ENCODE measurements around the gene ZCCHC4.
"Not testable (repeated sequence)": the region's sequence is repeated elsewhere in the genome, so short reads cannot be mapped to it uniquely, and the experiment has no call there.

Gene ZCCHC4

GRCh38 chr4:25321703-25322102 is 9.1 kb downstream of the ZCCHC4 start:
- no peak for DNase-seq (ENCODE audit: low read depth)

DNA sequence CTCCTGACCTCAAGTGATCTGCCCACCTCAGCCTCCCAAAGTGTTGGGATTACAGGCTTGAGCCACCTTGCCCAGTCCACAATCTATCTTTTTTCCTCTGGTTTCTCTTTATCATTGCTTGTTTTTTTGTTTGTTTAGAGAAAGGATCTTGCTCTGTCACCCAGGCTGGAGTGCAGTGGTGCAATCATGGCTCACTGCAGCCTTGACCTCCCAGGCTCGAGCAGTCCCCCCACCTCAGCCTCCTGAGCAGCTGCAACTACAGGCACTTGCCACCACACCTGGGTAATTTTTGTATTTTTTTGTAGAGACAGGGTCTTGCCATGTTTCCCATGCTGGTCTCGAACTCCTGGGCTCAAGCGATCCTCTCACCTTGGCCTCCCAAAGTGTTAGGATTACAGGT is 15.9 kb downstream of the ZCCHC4 start:
- DNase-seq (ENCODE audit: low read depth): not testable (repeated sequence)

DNA sequence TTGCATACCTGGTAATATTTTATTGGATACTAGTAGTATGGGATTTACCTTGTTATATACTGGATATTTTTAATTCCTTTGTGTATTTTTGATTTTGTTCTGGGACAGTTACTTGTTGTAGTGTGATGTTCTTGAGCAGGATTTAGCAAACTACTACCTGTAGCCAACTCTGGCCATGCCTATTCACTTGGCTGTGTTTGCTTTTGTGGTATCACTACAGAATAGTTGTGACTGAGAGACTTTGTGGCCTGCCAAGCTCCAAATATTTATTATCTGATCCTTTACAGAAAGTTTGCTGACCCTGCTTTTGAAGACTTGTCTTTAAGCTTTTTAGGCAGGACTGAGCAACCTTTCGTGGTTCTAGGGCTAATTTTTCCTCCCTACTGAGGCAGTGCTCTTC is 17.8 kb downstream of the ZCCHC4 start:
- DNase-seq (ENCODE audit: low read depth): no peak

GRCh38 chr4:25330905-25331808 is 18.6 kb downstream of the ZCCHC4 start:
- no peak for DNase-seq (ENCODE audit: low read depth)

DNA sequence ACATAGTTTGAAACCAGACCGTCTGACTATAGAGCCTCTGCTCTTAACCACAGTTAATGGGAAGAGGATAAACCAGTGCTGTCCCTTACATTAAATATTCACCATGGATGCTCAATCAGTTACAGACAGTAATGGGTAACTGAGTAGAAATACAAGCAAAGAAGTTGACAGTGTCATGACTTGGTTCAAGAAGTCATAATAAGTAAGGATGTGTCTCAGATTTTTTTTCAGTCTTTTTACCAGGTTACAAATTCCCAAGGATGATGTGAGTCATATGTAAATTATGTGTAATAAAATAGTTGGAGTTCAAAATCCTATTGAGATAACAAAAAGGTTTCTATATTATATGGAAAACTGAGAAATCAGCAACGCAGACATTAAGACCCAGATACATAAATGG is 31.1 kb downstream of the ZCCHC4 start:
- no peak for DNase-seq (ENCODE audit: low read depth)

DNA sequence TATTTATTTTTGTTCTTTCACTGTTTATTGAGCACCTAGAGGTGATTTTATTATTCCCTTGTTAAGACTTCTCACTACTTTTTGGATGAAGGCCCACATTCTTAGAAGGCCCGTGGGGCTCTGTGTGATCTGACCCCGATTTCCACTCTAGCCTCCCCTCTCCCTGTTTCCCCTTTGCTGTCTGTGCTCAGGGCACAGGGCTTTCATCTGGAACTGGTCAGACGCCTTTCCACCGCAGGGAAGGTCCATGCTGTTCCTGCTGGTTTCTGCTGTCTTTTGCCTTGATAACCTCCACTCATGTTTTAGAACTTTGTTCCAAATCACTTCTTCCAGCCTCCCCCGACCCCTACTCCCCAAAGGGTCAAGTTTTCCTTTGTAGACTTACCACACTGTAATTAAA is 33.2 kb downstream of the ZCCHC4 start:
- DNase-seq (ENCODE audit: low read depth): no peak

GRCh38 chr4:25346913-25347312 is 34.3 kb downstream of the ZCCHC4 start:
- DNase-seq (ENCODE audit: low read depth): no peak

DNA sequence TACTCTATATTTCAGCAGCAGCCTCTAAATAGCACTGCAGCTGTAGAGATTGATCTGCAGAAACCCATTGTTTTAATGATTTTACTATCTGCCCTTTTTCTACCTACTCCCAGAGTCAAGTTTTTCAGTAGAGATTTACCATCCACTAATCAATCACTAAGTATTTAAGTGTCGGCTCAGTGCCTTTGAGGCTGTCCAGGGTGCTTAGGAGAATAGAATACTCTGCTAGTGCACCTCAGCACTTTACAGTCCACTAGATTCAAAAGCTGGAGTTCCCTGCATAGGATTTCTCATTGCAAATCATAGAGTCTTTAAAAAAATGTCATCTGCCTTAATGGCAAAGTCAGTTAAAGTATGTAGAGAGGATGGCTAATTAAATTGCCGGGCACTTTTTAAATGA is 34.9 kb downstream of the ZCCHC4 start:
- DNase-seq (ENCODE audit: low read depth): no peak

DNA sequence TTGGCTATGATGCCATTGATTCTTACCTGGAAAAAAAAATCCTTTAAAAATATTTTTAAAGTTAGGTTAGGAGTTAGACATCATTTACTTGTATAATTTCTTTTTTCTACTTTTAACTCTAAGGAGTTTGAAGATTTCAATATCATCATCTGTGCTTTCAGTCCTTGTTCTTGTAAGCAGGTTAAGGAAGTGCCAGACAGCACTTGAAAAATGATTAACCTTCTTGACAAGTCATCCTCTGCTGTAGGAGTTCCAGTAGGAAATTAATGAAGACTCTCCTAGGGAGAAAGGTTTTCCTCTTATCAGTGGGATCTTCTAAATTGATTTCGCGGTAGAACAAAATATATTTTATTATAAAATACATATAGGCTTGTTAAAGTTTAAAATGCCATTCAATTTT is 35.4 kb downstream of the ZCCHC4 start:
- no peak for DNase-seq (ENCODE audit: low read depth)

DNA sequence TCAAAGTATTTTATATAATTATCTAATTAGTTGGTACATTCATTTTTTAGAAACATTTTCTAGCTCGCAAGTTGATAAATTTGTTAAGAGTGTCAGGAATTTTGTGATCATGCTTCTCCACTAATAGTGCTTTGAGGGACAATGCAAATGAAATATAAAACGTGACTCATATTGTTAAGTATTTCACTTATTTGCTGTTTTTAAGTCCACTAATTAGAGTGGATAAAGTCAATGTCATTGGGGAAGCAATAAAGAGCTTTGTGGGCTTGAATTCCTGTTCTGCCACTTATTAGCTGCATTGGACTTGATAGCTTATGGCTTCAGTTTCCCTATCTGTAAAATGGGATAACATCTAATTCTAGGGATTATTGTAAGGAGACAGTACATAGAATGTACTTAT is 38.0 kb downstream of the ZCCHC4 start:
- DNase-seq (ENCODE audit: low read depth): no peak

DNA sequence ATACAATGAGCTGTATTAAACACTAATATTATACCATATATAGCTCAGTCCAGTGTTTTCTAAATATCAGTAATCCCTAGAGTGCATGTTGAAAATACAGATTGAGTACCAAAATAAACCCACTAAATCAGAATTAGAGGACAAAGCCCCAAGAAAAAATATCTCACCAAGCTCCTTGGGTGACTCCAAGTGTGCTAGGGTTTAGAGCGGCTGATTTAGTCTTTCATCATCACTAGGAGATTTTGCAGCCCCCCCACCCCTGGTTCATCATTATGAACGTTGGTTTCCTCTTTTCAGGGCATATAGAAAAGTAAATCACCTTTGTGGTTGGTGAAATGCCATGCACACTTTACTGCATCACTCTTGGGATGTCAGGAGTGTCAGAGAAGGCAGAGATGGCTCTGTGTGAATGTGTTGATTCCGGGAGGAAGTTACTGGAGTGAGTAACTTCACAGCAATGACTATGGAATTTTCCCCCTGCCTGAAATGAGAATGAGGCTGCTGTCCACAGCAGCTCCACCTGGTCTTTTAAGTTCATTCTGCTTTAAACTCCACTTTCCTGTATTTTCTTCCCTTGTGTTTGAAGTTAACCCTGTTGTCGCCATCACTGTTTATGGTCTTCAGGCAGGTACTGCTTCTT is 39.3 kb downstream of the ZCCHC4 start:
- DNase-seq (ENCODE audit: low read depth): peak; percentile 5

GRCh38 chr4:25356068-25356467 is 43.5 kb downstream of the ZCCHC4 start:
- no peak for DNase-seq (ENCODE audit: low read depth)

DNA sequence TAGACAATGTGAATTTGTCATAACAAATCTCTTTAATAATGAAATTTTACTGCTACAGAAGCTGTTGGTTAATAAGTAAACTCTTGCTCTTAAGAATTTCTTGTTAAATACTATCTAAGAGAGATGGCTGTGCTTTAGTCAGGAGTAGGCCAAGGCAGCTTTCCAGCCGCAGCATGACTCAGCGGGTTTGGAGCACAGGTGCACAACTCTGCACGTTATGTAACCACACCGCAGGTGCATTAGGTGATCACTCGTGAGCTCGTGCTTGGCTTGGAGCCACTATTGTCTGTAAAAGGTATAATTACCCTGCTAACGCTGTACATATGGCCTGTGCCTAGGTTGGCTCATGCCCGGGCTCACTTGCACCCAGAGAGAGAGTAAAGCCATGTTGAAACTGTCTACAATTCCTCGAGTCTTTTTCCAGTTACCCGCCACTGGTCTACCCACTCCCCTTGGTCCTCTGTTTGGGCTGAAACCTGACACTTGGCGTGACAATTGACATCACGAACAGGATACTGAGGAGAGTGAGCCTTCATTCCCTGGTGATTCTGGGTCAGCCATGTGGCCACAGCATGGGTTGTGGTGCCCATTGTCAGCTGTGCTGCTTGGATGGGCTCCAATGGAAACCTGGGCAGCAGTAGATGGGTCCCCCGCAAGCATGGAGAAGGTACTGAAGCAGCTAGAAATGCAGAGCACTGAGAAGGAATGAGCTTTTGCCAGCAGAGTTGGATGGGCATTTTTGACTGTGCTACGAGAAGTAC is 46.1 kb downstream of the ZCCHC4 start:
- no peak for DNase-seq (ENCODE audit: low read depth)

DNA sequence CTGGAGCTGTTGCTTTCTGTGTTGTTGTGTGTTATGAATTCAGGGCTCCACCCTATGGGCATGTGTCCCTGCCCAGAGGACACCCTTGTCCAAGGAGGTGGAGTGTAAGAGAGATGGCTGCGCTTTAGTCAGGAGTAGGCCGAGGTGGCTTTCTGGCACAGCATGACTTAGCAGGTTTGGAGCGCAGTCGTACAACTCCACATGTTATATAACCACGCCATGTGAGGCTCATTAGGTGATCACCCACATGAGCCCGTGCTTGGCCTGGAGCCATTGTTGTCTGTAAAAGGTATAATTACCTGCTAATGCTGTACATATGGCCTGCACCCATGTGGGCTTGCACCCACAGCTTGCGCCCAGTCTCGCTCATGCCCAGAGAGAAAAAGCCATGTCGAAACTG is 48.7 kb downstream of the ZCCHC4 start:
- no peak for DNase-seq (ENCODE audit: low read depth)

DNA sequence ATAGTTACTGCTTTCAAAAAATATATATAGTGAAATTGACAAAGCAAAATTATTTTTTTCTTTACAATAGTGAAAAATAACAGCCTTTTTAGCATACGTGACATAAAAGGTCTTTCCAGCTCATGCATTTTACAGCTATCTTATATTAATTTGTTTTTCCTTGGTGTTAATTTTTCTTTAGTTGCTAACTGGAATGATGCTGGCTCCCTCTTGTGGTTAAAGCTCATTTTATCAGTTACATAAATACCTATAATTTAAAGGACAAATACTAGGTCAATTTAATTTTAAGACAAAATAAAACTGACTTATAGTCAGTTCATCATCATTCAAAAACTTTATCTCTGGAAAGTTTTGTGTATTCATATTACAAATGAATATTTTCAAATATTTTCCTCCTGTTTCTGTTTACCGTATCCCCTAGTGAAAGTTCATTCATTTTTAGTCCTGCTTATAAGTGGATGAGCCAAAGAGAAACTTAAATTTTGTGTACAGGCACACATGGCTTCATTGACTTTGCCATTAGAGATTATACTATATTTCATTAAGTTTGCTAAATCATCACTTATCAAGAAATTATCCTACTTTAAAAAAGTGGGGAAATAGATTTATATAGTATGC is 54.5 kb downstream of the ZCCHC4 start:
- DNase-seq (ENCODE audit: low read depth): no peak

GRCh38 chr4:25367877-25368276 is 55.3 kb downstream of the ZCCHC4 start:
- DNase-seq (ENCODE audit: low read depth): no peak

DNA sequence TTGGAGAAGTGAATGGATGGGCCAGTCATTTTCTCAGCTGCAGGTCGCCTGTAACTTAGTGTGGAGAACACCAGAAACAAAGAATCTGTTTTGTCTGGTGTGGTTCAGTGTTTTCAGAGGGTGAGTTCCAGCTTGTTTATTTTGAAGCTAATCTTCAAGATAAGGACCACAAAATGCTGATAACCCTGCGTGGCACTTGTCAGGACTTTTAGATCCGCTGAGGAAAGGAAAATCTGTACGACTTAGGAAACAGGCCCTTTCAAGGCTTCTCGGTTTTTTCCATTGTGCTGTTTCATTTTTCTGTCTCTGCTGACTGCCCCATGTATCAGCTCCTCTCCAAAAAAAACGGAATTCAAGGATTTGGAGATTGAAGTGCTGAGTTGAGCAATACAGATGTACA is 55.7 kb downstream of the ZCCHC4 start:
- no peak for DNase-seq (ENCODE audit: low read depth)

DNA sequence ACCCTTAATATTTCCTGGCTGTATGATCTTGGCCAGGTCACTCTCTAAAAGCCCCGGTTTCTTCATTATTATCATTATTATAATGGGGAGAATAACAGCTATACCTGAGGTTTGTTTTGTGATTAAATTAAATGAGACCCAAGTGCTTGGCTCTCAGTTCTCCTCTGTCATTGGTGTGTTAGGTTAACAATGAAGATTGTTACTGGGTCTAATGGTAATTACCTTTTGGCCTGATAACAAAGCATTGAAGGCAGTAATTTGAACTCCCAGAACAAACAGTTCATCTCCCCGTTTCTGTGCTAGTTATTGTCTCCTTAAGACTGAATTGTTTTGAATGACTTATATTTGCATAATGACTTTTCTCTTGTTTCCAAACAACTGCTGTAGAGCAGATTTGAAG is 57.7 kb downstream of the ZCCHC4 start:
- DNase-seq (ENCODE audit: low read depth): no peak

DNA sequence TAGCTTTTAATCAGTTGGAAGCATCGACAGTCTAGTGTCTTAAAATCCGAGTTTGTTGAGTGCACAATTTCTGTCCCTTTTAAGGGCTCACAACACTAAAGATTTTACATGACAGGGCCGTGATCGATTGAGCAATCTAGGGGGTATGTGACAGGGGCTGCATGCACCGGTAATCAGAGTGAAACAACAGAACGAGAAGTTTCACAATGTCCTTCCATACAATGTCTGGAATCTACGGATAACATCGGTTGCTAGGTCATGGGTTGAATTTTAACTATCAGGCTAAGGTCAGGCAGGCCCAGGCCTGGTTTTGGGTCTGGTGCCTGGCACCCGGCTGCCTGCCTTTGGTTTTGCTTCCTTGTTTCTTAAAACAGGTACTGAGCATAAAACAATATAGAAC is 60.0 kb downstream of the ZCCHC4 start:
- DNase-seq (ENCODE audit: low read depth): not testable (repeated sequence)

GRCh38 chr4:25376754-25377571 is 64.4 kb downstream of the ZCCHC4 start, which contains the start of gene ANAPC4:
ANAPC4 (plus strand) TSS chr4:25377263; CDS start chr4:25377428, 165 bp downstream.
- DNase-seq (ENCODE audit: low read depth): peak; percentile 57
